Activated T-cell treated with anti-CD3 and anti-CD28 coated beads, Interleukin-2, amount 50 U/mL, for 24 hours (primary cell): Measurements from ENCODE around the gene PUS7.
"Not testable (repeated sequence)": the region's sequence is repeated elsewhere in the genome, so short reads cannot be mapped to it uniquely, and the experiment has no call there.

ENCODE experiments used
- DNase-seq: peaks from one replicate; pipeline ENCODE4 v3.0.0-alpha.2; 2020
- H3K27ac Mint-ChIP-seq: 2 replicates; pipeline ENCODE4 v1.8.0; 2020; ENCODE audit warnings: mild to moderate bottlenecking, mixed read lengths
- H3K27me3 Mint-ChIP-seq: 2 replicates; pipeline ENCODE4 v1.8.0; 2020; ENCODE audit warnings: mixed read lengths
- H3K36me3 Mint-ChIP-seq: 2 replicates; pipeline ENCODE4 v1.8.0; 2020; ENCODE audit warnings: low read depth, mixed read lengths
- H3K4me1 Mint-ChIP-seq: 2 replicates; pipeline ENCODE4 v1.8.0; 2020; ENCODE audit warnings: low read depth, mixed read lengths
- H3K4me3 Mint-ChIP-seq: 2 replicates; pipeline ENCODE4 v1.8.0; 2020; ENCODE audit warnings: mild to moderate bottlenecking, moderate library complexity, mixed read lengths
- H3K9me3 Mint-ChIP-seq: 2 replicates; pipeline ENCODE4 v1.8.0; 2020; ENCODE audit warnings: mixed read lengths

The PUS7 gene

GRCh38 chr7:105521027-105521716 lies 899 bp downstream of the PUS7 start:
- Mint-ChIP-seq H3K9me3 (no peaks in the 10 kb centered on the region), H3K36me3 (peaks cover 39% of the 10 kb centered on the region), H3K4me1 (peaks cover 29% of the 10 kb centered on the region), H3K27ac (peak overlapping the region; percentile 96), H3K27me3 (no peaks in the 10 kb centered on the region), H3K4me3 (peak overlapping the region; percentile 96)
- DNase-seq, result peak; percentile 78

- DNase-seq, H3K27ac Mint-ChIP-seq, H3K27me3 Mint-ChIP-seq, H3K9me3 Mint-ChIP-seq: not testable (repeated sequence)
- H3K4me1 Mint-ChIP-seq, result peaks cover 29% of the 10 kb centered on the region
- H3K4me3 Mint-ChIP-seq, result peak overlapping the region; percentile 96
- H3K36me3 Mint-ChIP-seq, result peaks cover 39% of the 10 kb centered on the region
Observed at GRCh38 chr7:105520620-105521019, 1.5 kb downstream of the PUS7 start.

- H3K4me1 Mint-ChIP-seq, result peaks cover 39% of the 10 kb centered on the region
- peak overlapping the region; percentile 48 for H3K27ac Mint-ChIP-seq
- H3K4me3 Mint-ChIP-seq, result peak overlapping the region; percentile 61
- no peaks in the 10 kb centered on the region for H3K9me3 Mint-ChIP-seq
- H3K27me3 Mint-ChIP-seq, result no peaks in the 10 kb centered on the region
- DNase-seq, result no peak
- peaks cover 46% of the 10 kb centered on the region for H3K36me3 Mint-ChIP-seq
Observed at GRCh38 chr7:105519353-105519752, 2.7 kb downstream of the PUS7 start.

GRCh38 chr7:105515610-105516009 lies 6.5 kb downstream of the PUS7 start:
- H3K27ac Mint-ChIP-seq, H3K9me3 Mint-ChIP-seq, H3K4me3 Mint-ChIP-seq, DNase-seq, H3K27me3 Mint-ChIP-seq: not testable (repeated sequence)
- H3K4me1 Mint-ChIP-seq, result peaks cover 50% of the 10 kb centered on the region
- peaks cover 64% of the 10 kb centered on the region for H3K36me3 Mint-ChIP-seq

GRCh38 chr7:105512926-105513526 lies 9.0 kb downstream of the PUS7 start:
- no peak for DNase-seq
- H3K36me3 Mint-ChIP-seq, result peaks cover 68% of the 10 kb centered on the region

GRCh38 chr7:105512415-105512814 lies 9.7 kb downstream of the PUS7 start:
- peaks cover 35% of the 10 kb centered on the region for H3K4me1 Mint-ChIP-seq
- no peaks in the 10 kb centered on the region for H3K27me3 Mint-ChIP-seq
- H3K27ac Mint-ChIP-seq, result peak overlapping the region; percentile 74
- DNase-seq, result no peak
- no peaks in the 10 kb centered on the region for H3K9me3 Mint-ChIP-seq
- H3K36me3 Mint-ChIP-seq, result peaks cover 66% of the 10 kb centered on the region
- H3K4me3 Mint-ChIP-seq, result no peak overlapping the region

More at GRCh38 chr7:105512926-105513526, 9.0 kb downstream of the PUS7 start:
- H3K27me3 Mint-ChIP-seq, result no peaks in the 10 kb centered on the region
- H3K9me3 Mint-ChIP-seq, result no peaks in the 10 kb centered on the region
- peaks cover 37% of the 10 kb centered on the region for H3K4me1 Mint-ChIP-seq
- H3K4me3 Mint-ChIP-seq, result no peak overlapping the region
- H3K27ac Mint-ChIP-seq, result peak overlapping the region; percentile 74

GRCh38 chr7:105502173-105502572 lies 19.9 kb downstream of the PUS7 start:
- Mint-ChIP-seq H3K4me1 (no peaks in the 10 kb centered on the region), H3K27ac (no peak overlapping the region), H3K4me3 (no peak overlapping the region), H3K27me3 (no peaks in the 10 kb centered on the region), H3K36me3 (peaks cover 91% of the 10 kb centered on the region), H3K9me3 (no peaks in the 10 kb centered on the region)
- no peak for DNase-seq

GRCh38 chr7:105497016-105497415 lies 25.1 kb downstream of the PUS7 start:
- Mint-ChIP-seq H3K27me3 (no peaks in the 10 kb centered on the region), H3K27ac (no peak overlapping the region), H3K4me3 (no peak overlapping the region), H3K9me3 (no peaks in the 10 kb centered on the region), H3K36me3 (peaks cover 82% of the 10 kb centered on the region), H3K4me1 (no peaks in the 10 kb centered on the region)
- DNase-seq, result no peak

GRCh38 chr7:105496521-105496920 lies 25.6 kb downstream of the PUS7 start:
- Mint-ChIP-seq H3K27me3 (no peaks in the 10 kb centered on the region), H3K9me3 (no peaks in the 10 kb centered on the region), H3K27ac (no peak overlapping the region), H3K4me1 (no peaks in the 10 kb centered on the region), H3K36me3 (peaks cover 79% of the 10 kb centered on the region), H3K4me3 (no peak overlapping the region)
- DNase-seq, result no peak

GRCh38 chr7:105493923-105494315 lies 28.2 kb downstream of the PUS7 start:
- Mint-ChIP-seq H3K36me3 (peaks cover 74% of the 10 kb centered on the region), H3K4me1 (peaks cover 1% of the 10 kb centered on the region), H3K4me3 (no peak overlapping the region), H3K27ac (no peak overlapping the region), H3K27me3 (no peaks in the 10 kb centered on the region), H3K9me3 (no peaks in the 10 kb centered on the region)
- no peak for DNase-seq

- peaks cover 1% of the 10 kb centered on the region for H3K4me1 Mint-ChIP-seq
Observed at GRCh38 chr7:105493196-105493922, 28.7 kb downstream of the PUS7 start.

GRCh38 chr7:105489409-105489808 lies 32.7 kb downstream of the PUS7 start:
- Mint-ChIP-seq H3K36me3 (peaks cover 78% of the 10 kb centered on the region), H3K27me3 (no peaks in the 10 kb centered on the region), H3K4me3 (no peak overlapping the region), H3K27ac (no peak overlapping the region), H3K4me1 (peaks cover 1% of the 10 kb centered on the region), H3K9me3 (no peaks in the 10 kb centered on the region)
- no peak for DNase-seq

More at GRCh38 chr7:105493196-105493922, 28.7 kb downstream of the PUS7 start:
- peaks cover 76% of the 10 kb centered on the region for H3K36me3 Mint-ChIP-seq
- no peak overlapping the region for H3K27ac Mint-ChIP-seq
- H3K27me3 Mint-ChIP-seq, result no peaks in the 10 kb centered on the region
- H3K4me3 Mint-ChIP-seq, result no peak overlapping the region
- no peak for DNase-seq
- no peaks in the 10 kb centered on the region for H3K9me3 Mint-ChIP-seq

- Mint-ChIP-seq H3K4me3 (no peak overlapping the region), H3K36me3 (peaks cover 75% of the 10 kb centered on the region), H3K4me1 (peaks cover 1% of the 10 kb centered on the region), H3K27me3 (no peaks in the 10 kb centered on the region), H3K9me3 (no peaks in the 10 kb centered on the region), H3K27ac (peak overlapping the region; percentile 15)
- DNase-seq, result no peak
Observed at GRCh38 chr7:105487579-105488571, 34.2 kb downstream of the PUS7 start.

- no peak overlapping the region for H3K27ac Mint-ChIP-seq
- peaks cover 86% of the 10 kb centered on the region for H3K36me3 Mint-ChIP-seq
- no peak for DNase-seq
- no peak overlapping the region for H3K4me3 Mint-ChIP-seq
- H3K27me3 Mint-ChIP-seq, result no peaks in the 10 kb centered on the region
- no peaks in the 10 kb centered on the region for H3K9me3 Mint-ChIP-seq
- no peaks in the 10 kb centered on the region for H3K4me1 Mint-ChIP-seq
Observed at GRCh38 chr7:105480931-105481330, 41.1 kb downstream of the PUS7 start.
